ENCODE measurements around the gene FBLN2.

Gene FBLN2

DNA sequence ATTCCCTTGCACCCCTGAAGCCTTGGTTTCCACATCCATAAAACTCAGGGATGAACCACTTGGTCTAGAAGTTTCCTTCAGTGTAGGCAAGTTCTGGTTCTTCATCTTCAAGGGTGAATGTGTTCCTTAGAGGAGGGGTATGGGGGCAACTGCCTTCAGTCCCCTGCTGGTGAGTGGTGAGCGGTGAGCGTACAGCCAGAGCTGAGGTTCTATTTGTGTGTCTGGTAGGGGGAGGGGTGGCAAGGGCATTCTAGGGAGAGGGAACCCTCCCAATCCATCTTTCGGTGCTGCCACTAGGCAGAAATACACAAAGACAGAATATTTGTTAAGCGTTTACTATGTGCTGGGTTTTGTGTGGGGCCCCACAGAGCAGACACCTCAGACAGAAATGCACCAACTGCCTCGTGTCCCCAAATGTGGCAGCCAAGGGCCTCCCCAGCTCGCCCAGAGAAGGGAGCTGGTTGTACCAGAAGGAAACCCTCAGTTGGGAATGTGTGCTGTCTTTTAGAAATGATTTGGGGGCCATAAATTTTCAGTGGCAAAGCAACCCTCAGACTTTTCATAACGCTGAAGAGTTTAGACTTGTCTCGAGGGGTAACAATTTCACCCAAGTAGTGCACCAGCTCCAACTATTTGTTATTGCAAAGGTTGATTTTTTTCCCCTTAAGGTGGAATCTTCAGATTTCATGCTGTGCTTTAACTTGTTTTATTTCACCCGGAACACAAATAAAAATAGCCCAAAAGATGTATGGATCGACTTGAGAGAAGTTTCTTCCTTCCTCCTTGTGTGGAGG lies 137.6 kb downstream of the FBLN2 start:
- no peak for DNase-seq (ENCODE audit: low read depth, low spot score)
- TF ChIP-seq, protein P1, sequence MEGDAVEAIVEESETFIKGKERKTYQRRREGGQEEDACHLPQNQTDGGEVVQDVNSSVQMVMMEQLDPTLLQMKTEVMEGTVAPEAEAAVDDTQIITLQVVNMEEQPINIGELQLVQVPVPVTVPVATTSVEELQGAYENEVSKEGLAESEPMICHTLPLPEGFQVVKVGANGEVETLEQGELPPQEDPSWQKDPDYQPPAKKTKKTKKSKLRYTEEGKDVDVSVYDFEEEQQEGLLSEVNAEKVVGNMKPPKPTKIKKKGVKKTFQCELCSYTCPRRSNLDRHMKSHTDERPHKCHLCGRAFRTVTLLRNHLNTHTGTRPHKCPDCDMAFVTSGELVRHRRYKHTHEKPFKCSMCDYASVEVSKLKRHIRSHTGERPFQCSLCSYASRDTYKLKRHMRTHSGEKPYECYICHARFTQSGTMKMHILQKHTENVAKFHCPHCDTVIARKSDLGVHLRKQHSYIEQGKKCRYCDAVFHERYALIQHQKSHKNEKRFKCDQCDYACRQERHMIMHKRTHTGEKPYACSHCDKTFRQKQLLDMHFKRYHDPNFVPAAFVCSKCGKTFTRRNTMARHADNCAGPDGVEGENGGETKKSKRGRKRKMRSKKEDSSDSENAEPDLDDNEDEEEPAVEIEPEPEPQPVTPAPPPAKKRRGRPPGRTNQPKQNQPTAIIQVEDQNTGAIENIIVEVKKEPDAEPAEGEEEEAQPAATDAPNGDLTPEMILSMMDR (IDR thresholded peaks at IDR 0.05; ENCODE audit: insufficient read depth, low read length, missing control alignments), result no peak
- ChIA-PET POLR2A (no interaction called here), CTCF (interaction anchor here (2.5 kb wide), 1 partner anchor 28 kb away, joined by 13 read pairs; no protein-coding TSS in a partner anchor)
- no peak overlapping the region for H3K4me3 ChIP-seq (ENCODE audit: low read depth, low read length)

DNA sequence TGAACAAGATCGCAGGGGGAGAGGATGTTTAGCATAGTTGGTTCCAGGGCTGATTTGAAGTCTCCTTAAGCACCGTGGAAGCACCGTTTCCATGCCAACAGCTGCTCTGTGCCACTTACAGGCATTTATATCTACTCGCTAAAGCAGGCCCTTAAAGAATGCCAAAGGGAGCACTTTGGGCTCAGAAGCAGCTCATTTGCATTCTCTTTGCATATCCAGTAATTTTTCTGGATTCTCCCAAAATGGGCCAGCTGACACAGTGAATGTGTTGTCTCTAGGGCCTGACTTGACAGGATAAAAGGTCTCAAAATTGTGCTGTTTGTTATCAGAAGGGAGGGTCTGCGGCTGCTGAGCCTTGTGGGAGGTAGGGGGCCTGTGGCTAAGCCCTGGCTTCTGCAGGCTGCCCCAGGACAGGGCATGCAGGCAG lies 138.6 kb downstream of the FBLN2 start:
- POLR2A ChIA-PET, result no interaction called here
- CTCF ChIA-PET, result interaction anchor here (2.5 kb wide), 1 partner anchor 29 kb away, joined by 13 read pairs; no protein-coding TSS in a partner anchor
- DNase-seq (ENCODE audit: low read depth, low spot score), result no peak
- TF ChIP-seq, protein P1 (IDR thresholded peaks at IDR 0.05; ENCODE audit: insufficient read depth, low read length, missing control alignments), result no peak
- no peak overlapping the region for H3K4me3 ChIP-seq (ENCODE audit: low read depth, low read length)

Data from AG04449 (cell line).